ENCODE results near the gene LRR1. TPM values are rescaled to one million over a fixed set of nuclear protein-coding genes. Genes with fewer than 3 reads are reported as not detected.
"Not testable (repeated sequence)": the region's sequence is repeated elsewhere in the genome, so short reads cannot be mapped to it uniquely, and the experiment has no call there.

Gene LRR1
- total RNA-seq, 1 donor from 2014 or later = 45.4 TPM

DNA sequence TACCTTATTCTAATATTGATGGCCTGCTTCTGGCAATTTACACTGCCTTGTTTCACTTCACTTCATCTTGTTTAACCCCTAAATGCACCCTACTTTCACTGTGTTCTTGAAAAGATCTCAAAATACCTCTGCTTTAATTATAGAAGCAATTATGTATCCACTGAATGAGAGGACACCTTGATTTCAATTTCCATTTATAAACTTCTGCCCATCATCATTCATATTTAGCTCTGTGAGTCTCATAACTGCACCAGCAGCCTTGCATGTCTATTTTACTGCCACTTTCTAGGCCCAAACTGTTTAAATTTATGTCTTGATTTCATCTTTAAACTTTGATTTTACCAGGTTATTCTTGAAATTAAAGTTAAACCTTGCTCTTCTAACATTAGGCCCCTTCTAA, 43.4 kb downstream of the LRR1 start:
- H3K27ac Mint-ChIP-seq = peak overlapping the region; percentile 30
- intact Hi-C loops (cut with micrococcal nuclease) = no loop called here
- H3K36me3 Mint-ChIP-seq (ENCODE audit: low read depth) = peaks cover 59% of the 10 kb centered on the region
- H3K27me3 Mint-ChIP-seq (ENCODE audit: low read depth) = no peaks in the 10 kb centered on the region
- DNase-seq (ENCODE audit: low spot score) = no peak
- H3K9me3 Mint-ChIP-seq = no peaks in the 10 kb centered on the region
- H3K4me1 Mint-ChIP-seq (ENCODE audit: low read depth) = peaks cover 30% of the 10 kb centered on the region
- no peak overlapping the region for H3K4me3 Mint-ChIP-seq (ENCODE audit: low read depth)

GRCh38 chr14:49653508-49653907, 54.8 kb downstream of the LRR1 start:
- H3K27ac Mint-ChIP-seq = no peak overlapping the region
- H3K4me3 Mint-ChIP-seq (ENCODE audit: low read depth) = no peak overlapping the region
- no peaks in the 10 kb centered on the region for H3K9me3 Mint-ChIP-seq
- H3K36me3 Mint-ChIP-seq (ENCODE audit: low read depth) = peaks cover 15% of the 10 kb centered on the region
- no peaks in the 10 kb centered on the region for H3K4me1 Mint-ChIP-seq (ENCODE audit: low read depth)
- intact Hi-C loops (cut with micrococcal nuclease) = no loop called here
- no peaks in the 10 kb centered on the region for H3K27me3 Mint-ChIP-seq (ENCODE audit: low read depth)
- DNase-seq (ENCODE audit: low spot score) = no peak

DNA sequence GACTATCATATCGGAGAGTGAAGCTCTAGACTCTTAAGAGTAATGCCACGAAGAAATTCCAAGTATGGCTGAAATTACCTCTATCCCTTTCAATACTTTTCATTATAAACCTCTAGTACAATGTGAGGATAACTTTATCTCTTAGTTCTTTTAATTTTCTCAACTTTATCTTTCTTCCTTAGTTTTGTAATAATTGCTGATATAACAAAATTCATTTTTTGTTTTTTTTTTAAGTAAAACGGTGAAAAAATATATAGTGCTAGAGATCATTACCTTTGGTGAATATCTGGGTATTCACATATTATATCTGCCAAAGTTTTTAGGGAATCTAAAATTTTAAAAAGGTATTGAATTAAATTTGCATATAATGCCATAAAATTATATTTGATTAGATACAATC, 55.8 kb downstream of the LRR1 start:
- DNase-seq (ENCODE audit: low spot score) = no peak
- intact Hi-C loops (cut with micrococcal nuclease) = no loop called here
- no peak overlapping the region for H3K27ac Mint-ChIP-seq
- H3K36me3 Mint-ChIP-seq (ENCODE audit: low read depth) = peaks cover 15% of the 10 kb centered on the region
- H3K9me3 Mint-ChIP-seq = no peaks in the 10 kb centered on the region
- no peaks in the 10 kb centered on the region for H3K27me3 Mint-ChIP-seq (ENCODE audit: low read depth)
- no peaks in the 10 kb centered on the region for H3K4me1 Mint-ChIP-seq (ENCODE audit: low read depth)
- H3K4me3 Mint-ChIP-seq (ENCODE audit: low read depth) = no peak overlapping the region

- H3K9me3 Mint-ChIP-seq; DNase-seq (ENCODE audit: low spot score); intact Hi-C loops (cut with micrococcal nuclease); H3K27ac Mint-ChIP-seq; H3K27me3 Mint-ChIP-seq (ENCODE audit: low read depth); H3K4me3 Mint-ChIP-seq (ENCODE audit: low read depth); H3K4me1 Mint-ChIP-seq (ENCODE audit: low read depth): not testable (repeated sequence)
- peaks cover 17% of the 10 kb centered on the region for H3K36me3 Mint-ChIP-seq (ENCODE audit: low read depth)
Measured at GRCh38 chr14:49657500-49657899, 58.8 kb downstream of the LRR1 start.

- H3K36me3 Mint-ChIP-seq (ENCODE audit: low read depth) = peaks cover 22% of the 10 kb centered on the region
- H3K4me3 Mint-ChIP-seq (ENCODE audit: low read depth) = no peak overlapping the region
- H3K27me3 Mint-ChIP-seq (ENCODE audit: low read depth) = no peaks in the 10 kb centered on the region
- DNase-seq (ENCODE audit: low spot score) = no peak
- intact Hi-C loops (cut with micrococcal nuclease) = no loop called here
- no peaks in the 10 kb centered on the region for H3K9me3 Mint-ChIP-seq
- peaks cover 3% of the 10 kb centered on the region for H3K4me1 Mint-ChIP-seq (ENCODE audit: low read depth)
- no peak overlapping the region for H3K27ac Mint-ChIP-seq
Measured at GRCh38 chr14:49659526-49660455, 61.1 kb downstream of the LRR1 start.

Other genes with a start within 250 kb of the LRR1 start
- gene RPS29, start 12.6 kb upstream of the LRR1 start, total RNA-seq = 1,969 and 2,120 TPM in 2 replicates
- 278 and 292 TPM in 2 replicates for gene RPL36AL, start 21.7 kb downstream of the LRR1 start, total RNA-seq
- 57.0 and 57.9 TPM in 2 replicates for gene MGAT2, start 21.9 kb downstream of the LRR1 start, total RNA-seq
- 10.5 and 11.4 TPM in 2 replicates for gene DNAAF2, start 36.3 kb downstream of the LRR1 start, total RNA-seq
- gene POLE2, start 89.3 kb downstream of the LRR1 start, total RNA-seq = 43.4 and 47.2 TPM in 2 replicates
- gene KLHDC1, start 94.2 kb downstream of the LRR1 start, total RNA-seq = 0.78 and 0.96 TPM in 2 replicates
- gene KLHDC2, start 169.2 kb downstream of the LRR1 start, total RNA-seq = 28.9 and 31.6 TPM in 2 replicates